NCI-H1092 (cell line): ENCODE measurements around the gene KLHL29.

Experiments
- DNase-seq: peaks from one replicate; lab custom pipeline; 2025; lab: John Stamatoyannopoulos, UW

The KLHL29 gene

GRCh38 chr2:23423062-23423872 is 38.3 kb downstream of the KLHL29 start:
- no peak for DNase-seq

- DNase-seq = no peak
Observed at GRCh38 chr2:23423873-23424680, 39.1 kb downstream of the KLHL29 start.

- no peak for DNase-seq
Observed at GRCh38 chr2:23425338-23425871, 40.4 kb downstream of the KLHL29 start.

GRCh38 chr2:23425885-23426262 is 40.9 kb downstream of the KLHL29 start:
- DNase-seq = no peak

- no peak for DNase-seq
Observed at GRCh38 chr2:23426263-23426905, 41.4 kb downstream of the KLHL29 start.

GRCh38 chr2:23427350-23427749 is 42.4 kb downstream of the KLHL29 start:
- DNase-seq = no peak

GRCh38 chr2:23427976-23428375 is 43.0 kb downstream of the KLHL29 start:
- no peak for DNase-seq

GRCh38 chr2:23429036-23429435 is 44.1 kb downstream of the KLHL29 start:
- DNase-seq = no peak

GRCh38 chr2:23430263-23430662 is 45.3 kb downstream of the KLHL29 start:
- DNase-seq = no peak

GRCh38 chr2:23432531-23432930 is 47.6 kb downstream of the KLHL29 start:
- no peak for DNase-seq

- DNase-seq = no peak
Observed at GRCh38 chr2:23433282-23433681, 48.3 kb downstream of the KLHL29 start.

- DNase-seq = no peak
Observed at GRCh38 chr2:23434721-23435121, 49.7 kb downstream of the KLHL29 start.

- no peak for DNase-seq
Observed at GRCh38 chr2:23435250-23436035, 50.5 kb downstream of the KLHL29 start.

GRCh38 chr2:23436346-23437098 is 51.5 kb downstream of the KLHL29 start:
- DNase-seq = no peak

- DNase-seq = no peak
Observed at GRCh38 chr2:23441414-23441813, 56.4 kb downstream of the KLHL29 start.

- no peak for DNase-seq
Observed at GRCh38 chr2:23445450-23445868, 60.5 kb downstream of the KLHL29 start.

GRCh38 chr2:23446916-23447315 is 61.9 kb downstream of the KLHL29 start:
- DNase-seq = no peak

GRCh38 chr2:23447405-23447804 is 62.4 kb downstream of the KLHL29 start:
- DNase-seq = no peak

- no peak for DNase-seq
Observed at GRCh38 chr2:23448906-23449305, 63.9 kb downstream of the KLHL29 start.

- no peak for DNase-seq
Observed at GRCh38 chr2:23449413-23449812, 64.4 kb downstream of the KLHL29 start.

GRCh38 chr2:23449831-23450331 is 64.9 kb downstream of the KLHL29 start:
- DNase-seq = no peak
